ENCODE measurements around the gene GDE1. TPM values are rescaled to one million over a fixed set of nuclear protein-coding genes. Genes with fewer than 3 reads are reported as not detected.

GDE1 gene
- total and polyA plus RNA-seq, 9 of the 15 experiments (the other 6 are each of a cell fraction or from before 2014, with no cell fraction given) = 18.8 to 40.5 (median 22.3) TPM

DNA sequence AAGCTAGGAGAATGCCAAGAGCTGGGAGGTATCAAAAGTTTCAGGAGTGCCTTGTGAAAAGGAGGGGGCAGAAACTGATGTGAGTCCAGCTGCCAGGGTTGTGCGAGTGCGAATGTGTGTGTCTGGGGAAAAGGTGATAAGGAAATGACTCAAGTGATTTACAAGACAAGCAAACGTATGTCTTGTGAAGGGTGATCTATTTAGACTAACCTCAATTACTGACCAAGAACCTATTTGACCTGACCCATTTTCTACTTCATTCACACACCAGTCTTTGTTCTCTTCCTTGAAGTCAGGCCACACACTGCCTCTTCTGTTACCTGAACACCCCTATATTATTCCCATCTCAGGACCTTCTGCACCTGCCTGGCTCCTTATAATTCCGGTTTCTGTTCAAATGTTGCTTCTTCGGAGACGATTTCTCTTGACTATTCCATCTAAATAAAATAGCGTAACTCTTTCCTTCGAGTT is 1.0 kb downstream of the GDE1 start (continued):
- TF ChIP-seq, protein P1, sequence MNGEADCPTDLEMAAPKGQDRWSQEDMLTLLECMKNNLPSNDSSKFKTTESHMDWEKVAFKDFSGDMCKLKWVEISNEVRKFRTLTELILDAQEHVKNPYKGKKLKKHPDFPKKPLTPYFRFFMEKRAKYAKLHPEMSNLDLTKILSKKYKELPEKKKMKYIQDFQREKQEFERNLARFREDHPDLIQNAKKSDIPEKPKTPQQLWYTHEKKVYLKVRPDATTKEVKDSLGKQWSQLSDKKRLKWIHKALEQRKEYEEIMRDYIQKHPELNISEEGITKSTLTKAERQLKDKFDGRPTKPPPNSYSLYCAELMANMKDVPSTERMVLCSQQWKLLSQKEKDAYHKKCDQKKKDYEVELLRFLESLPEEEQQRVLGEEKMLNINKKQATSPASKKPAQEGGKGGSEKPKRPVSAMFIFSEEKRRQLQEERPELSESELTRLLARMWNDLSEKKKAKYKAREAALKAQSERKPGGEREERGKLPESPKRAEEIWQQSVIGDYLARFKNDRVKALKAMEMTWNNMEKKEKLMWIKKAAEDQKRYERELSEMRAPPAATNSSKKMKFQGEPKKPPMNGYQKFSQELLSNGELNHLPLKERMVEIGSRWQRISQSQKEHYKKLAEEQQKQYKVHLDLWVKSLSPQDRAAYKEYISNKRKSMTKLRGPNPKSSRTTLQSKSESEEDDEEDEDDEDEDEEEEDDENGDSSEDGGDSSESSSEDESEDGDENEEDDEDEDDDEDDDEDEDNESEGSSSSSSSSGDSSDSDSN (IDR thresholded peaks at IDR 0.05; ENCODE audit: borderline replicate concordance in 1 of 2, low read depth in 2 of 2, low read length in 2 of 2) = no peak
- peak; percentile 90 for TF ChIP-seq NFIC (IDR thresholded peaks at IDR 0.05)
- TF ChIP-seq, protein P2, sequence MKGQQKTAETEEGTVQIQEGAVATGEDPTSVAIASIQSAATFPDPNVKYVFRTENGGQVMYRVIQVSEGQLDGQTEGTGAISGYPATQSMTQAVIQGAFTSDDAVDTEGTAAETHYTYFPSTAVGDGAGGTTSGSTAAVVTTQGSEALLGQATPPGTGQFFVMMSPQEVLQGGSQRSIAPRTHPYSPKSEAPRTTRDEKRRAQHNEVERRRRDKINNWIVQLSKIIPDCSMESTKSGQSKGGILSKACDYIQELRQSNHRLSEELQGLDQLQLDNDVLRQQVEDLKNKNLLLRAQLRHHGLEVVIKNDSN (CRISPR knock-in tag; IDR thresholded peaks at IDR 0.05) = no peak
- TF ChIP-seq, protein P3, sequence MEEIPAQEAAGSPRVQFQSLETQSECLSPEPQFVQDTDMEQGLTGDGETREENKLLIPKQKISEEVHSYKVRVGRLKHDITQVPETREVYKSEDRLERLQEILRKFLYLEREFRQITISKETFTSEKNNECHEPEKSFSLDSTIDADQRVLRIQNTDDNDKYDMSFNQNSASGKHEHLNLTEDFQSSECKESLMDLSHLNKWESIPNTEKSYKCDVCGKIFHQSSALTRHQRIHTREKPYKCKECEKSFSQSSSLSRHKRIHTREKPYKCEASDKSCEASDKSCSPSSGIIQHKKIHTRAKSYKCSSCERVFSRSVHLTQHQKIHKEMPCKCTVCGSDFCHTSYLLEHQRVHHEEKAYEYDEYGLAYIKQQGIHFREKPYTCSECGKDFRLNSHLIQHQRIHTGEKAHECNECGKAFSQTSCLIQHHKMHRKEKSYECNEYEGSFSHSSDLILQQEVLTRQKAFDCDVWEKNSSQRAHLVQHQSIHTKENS (CRISPR knock-in tag; IDR thresholded peaks at IDR 0.05) = no peak
- TF ChIP-seq RBM17 (IDR thresholded peaks at IDR 0.05; ENCODE audit: borderline replicate concordance, low read depth, low read length) = no peak
- no peak for TF ChIP-seq ZFP30 (CRISPR knock-in tag; IDR thresholded peaks at IDR 0.05; ENCODE audit: borderline replicate concordance)
- TF ChIP-seq RFX1 (IDR thresholded peaks at IDR 0.05) = no peak
- no peak for TF ChIP-seq RBFOX2 (IDR thresholded peaks at IDR 0.05; ENCODE audit: low read depth, low read length)
- peak; percentile 57; the same call in 1 of the 2 replicates for TF ChIP-seq KHSRP (IDR thresholded peaks at IDR 0.05)
- TF ChIP-seq ZNF23 (CRISPR knock-in tag; IDR thresholded peaks at IDR 0.05) = no peak
- TF ChIP-seq, protein P4, sequence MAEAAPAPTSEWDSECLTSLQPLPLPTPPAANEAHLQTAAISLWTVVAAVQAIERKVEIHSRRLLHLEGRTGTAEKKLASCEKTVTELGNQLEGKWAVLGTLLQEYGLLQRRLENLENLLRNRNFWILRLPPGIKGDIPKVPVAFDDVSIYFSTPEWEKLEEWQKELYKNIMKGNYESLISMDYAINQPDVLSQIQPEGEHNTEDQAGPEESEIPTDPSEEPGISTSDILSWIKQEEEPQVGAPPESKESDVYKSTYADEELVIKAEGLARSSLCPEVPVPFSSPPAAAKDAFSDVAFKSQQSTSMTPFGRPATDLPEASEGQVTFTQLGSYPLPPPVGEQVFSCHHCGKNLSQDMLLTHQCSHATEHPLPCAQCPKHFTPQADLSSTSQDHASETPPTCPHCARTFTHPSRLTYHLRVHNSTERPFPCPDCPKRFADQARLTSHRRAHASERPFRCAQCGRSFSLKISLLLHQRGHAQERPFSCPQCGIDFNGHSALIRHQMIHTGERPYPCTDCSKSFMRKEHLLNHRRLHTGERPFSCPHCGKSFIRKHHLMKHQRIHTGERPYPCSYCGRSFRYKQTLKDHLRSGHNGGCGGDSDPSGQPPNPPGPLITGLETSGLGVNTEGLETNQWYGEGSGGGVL (CRISPR knock-in tag; IDR thresholded peaks at IDR 0.05) = no peak
- TF ChIP-seq ZNF174 (CRISPR knock-in tag; IDR thresholded peaks at IDR 0.05) = no peak
- TF ChIP-seq, protein P5, sequence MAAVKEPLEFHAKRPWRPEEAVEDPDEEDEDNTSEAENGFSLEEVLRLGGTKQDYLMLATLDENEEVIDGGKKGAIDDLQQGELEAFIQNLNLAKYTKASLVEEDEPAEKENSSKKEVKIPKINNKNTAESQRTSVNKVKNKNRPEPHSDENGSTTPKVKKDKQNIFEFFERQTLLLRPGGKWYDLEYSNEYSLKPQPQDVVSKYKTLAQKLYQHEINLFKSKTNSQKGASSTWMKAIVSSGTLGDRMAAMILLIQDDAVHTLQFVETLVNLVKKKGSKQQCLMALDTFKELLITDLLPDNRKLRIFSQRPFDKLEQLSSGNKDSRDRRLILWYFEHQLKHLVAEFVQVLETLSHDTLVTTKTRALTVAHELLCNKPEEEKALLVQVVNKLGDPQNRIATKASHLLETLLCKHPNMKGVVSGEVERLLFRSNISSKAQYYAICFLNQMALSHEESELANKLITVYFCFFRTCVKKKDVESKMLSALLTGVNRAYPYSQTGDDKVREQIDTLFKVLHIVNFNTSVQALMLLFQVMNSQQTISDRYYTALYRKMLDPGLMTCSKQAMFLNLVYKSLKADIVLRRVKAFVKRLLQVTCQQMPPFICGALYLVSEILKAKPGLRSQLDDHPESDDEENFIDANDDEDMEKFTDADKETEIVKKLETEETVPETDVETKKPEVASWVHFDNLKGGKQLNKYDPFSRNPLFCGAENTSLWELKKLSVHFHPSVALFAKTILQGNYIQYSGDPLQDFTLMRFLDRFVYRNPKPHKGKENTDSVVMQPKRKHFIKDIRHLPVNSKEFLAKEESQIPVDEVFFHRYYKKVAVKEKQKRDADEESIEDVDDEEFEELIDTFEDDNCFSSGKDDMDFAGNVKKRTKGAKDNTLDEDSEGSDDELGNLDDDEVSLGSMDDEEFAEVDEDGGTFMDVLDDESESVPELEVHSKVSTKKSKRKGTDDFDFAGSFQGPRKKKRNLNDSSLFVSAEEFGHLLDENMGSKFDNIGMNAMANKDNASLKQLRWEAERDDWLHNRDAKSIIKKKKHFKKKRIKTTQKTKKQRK (IDR thresholded peaks at IDR 0.05; ENCODE audit: borderline replicate concordance, low read depth, low read length) = no peak
- TF ChIP-seq, protein P6, sequence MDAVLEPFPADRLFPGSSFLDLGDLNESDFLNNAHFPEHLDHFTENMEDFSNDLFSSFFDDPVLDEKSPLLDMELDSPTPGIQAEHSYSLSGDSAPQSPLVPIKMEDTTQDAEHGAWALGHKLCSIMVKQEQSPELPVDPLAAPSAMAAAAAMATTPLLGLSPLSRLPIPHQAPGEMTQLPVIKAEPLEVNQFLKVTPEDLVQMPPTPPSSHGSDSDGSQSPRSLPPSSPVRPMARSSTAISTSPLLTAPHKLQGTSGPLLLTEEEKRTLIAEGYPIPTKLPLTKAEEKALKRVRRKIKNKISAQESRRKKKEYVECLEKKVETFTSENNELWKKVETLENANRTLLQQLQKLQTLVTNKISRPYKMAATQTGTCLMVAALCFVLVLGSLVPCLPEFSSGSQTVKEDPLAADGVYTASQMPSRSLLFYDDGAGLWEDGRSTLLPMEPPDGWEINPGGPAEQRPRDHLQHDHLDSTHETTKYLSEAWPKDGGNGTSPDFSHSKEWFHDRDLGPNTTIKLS (IDR thresholded peaks at IDR 0.05; ENCODE audit: borderline replicate concordance, low read depth) = no peak; the same call in 1 of the 2 replicates
- no peak for TF ChIP-seq PHTF2 (CRISPR knock-in tag; IDR thresholded peaks at IDR 0.05)
- peak; percentile 94 for TF ChIP-seq TCF3 (CRISPR knock-in tag; IDR thresholded peaks at IDR 0.05)
- peak; percentile 87 for TF ChIP-seq NBN (IDR thresholded peaks at IDR 0.05; ENCODE audit: low read depth)
